ENCODE data around the gene PCDHGC3.

PCDHGC3 gene

GRCh38 chr5:141485321-141486055, 9.7 kb downstream of the PCDHGC3 start:
- H3K4me1 ChIP-seq (ENCODE audit: control insufficient read depth, insufficient read depth, low read length), result peaks cover 43% of the 10 kb centered on the region
- peaks cover 43% of the 10 kb centered on the region for H3K27me3 ChIP-seq (ENCODE audit: control insufficient read depth, insufficient read depth, low read length)
- no peaks in the 10 kb centered on the region; the same call in 1 of the 2 replicates for H3K36me3 ChIP-seq (ENCODE audit: control insufficient read depth, insufficient read depth, low read length)
- H3K9me3 ChIP-seq (ENCODE audit: control insufficient read depth, insufficient read depth, low read depth, low read length), result no peaks in the 10 kb centered on the region
- peak overlapping the region; percentile 74 for H3K4me3 ChIP-seq (ENCODE audit: low read depth, low read length)
- no peak overlapping the region for H3K27ac ChIP-seq (ENCODE audit: low read depth, low read length)
- H3K9ac ChIP-seq (ENCODE audit: low read length), result peak overlapping the region; percentile 32

- Histone ChIP-seq H3K4me1 (ENCODE audit: control insufficient read depth, insufficient read depth, low read length) (peaks cover 46% of the 10 kb centered on the region), H3K36me3 (ENCODE audit: control insufficient read depth, insufficient read depth, low read length) (no peaks in the 10 kb centered on the region; the same call in 1 of the 2 replicates), H3K27me3 (ENCODE audit: control insufficient read depth, insufficient read depth, low read length) (peaks cover 49% of the 10 kb centered on the region), H3K9me3 (ENCODE audit: control insufficient read depth, insufficient read depth, low read depth, low read length) (no peaks in the 10 kb centered on the region), H3K9ac (ENCODE audit: low read length) (no peak overlapping the region), H3K4me3 (ENCODE audit: low read depth, low read length) (peak overlapping the region; percentile 74; the same call in 1 of the 2 replicates), H3K27ac (ENCODE audit: low read depth, low read length) (no peak overlapping the region)
Measured at GRCh38 chr5:141486091-141486490, 10.3 kb downstream of the PCDHGC3 start.

- H3K9ac ChIP-seq (ENCODE audit: low read length), result no peak overlapping the region
- no peaks in the 10 kb centered on the region for H3K9me3 ChIP-seq (ENCODE audit: control insufficient read depth, insufficient read depth, low read depth, low read length)
- no peaks in the 10 kb centered on the region; the same call in 1 of the 2 replicates for H3K36me3 ChIP-seq (ENCODE audit: control insufficient read depth, insufficient read depth, low read length)
- H3K4me3 ChIP-seq (ENCODE audit: low read depth, low read length), result no peak overlapping the region
- peaks cover 59% of the 10 kb centered on the region for H3K27me3 ChIP-seq (ENCODE audit: control insufficient read depth, insufficient read depth, low read length)
- H3K27ac ChIP-seq (ENCODE audit: low read depth, low read length), result no peak overlapping the region
- H3K4me1 ChIP-seq (ENCODE audit: control insufficient read depth, insufficient read depth, low read length), result peaks cover 49% of the 10 kb centered on the region
Measured at GRCh38 chr5:141487131-141487530, 11.4 kb downstream of the PCDHGC3 start.

GRCh38 chr5:141488591-141489561, 13.1 kb downstream of the PCDHGC3 start, which contains the start of gene PCDHGC5:
Gene PCDHGC5, plus strand, starts transcription at chr5:141489081. Its CDS starts 160 bp downstream, at chr5:141489241.
- H3K9ac ChIP-seq (ENCODE audit: low read length), result no peak within 1 kb of the TSS

GRCh38 chr5:141489841-141490240, 14.1 kb downstream of the PCDHGC3 start:
- no peak overlapping the region for H3K9ac ChIP-seq (ENCODE audit: low read length)
- H3K27ac ChIP-seq (ENCODE audit: low read depth, low read length), result no peak overlapping the region
- H3K4me3 ChIP-seq (ENCODE audit: low read depth, low read length), result no peak overlapping the region
- peaks cover 54% of the 10 kb centered on the region for H3K4me1 ChIP-seq (ENCODE audit: control insufficient read depth, insufficient read depth, low read length)
- no peaks in the 10 kb centered on the region for H3K9me3 ChIP-seq (ENCODE audit: control insufficient read depth, insufficient read depth, low read depth, low read length)
- H3K27me3 ChIP-seq (ENCODE audit: control insufficient read depth, insufficient read depth, low read length), result peaks cover 84% of the 10 kb centered on the region
- no peaks in the 10 kb centered on the region; the same call in 1 of the 2 replicates for H3K36me3 ChIP-seq (ENCODE audit: control insufficient read depth, insufficient read depth, low read length)

More at GRCh38 chr5:141488591-141489561, 13.1 kb downstream of the PCDHGC3 start, which contains the start of gene PCDHGC5:
- Histone ChIP-seq H3K4me3 (ENCODE audit: low read depth, low read length) (no peak within 1 kb of the TSS; the same call in 1 of the 2 replicates), H3K36me3 (ENCODE audit: control insufficient read depth, insufficient read depth, low read length) (no peaks in the 10 kb centered on the region; the same call in 1 of the 2 replicates), H3K9me3 (ENCODE audit: control insufficient read depth, insufficient read depth, low read depth, low read length) (no peaks in the 10 kb centered on the region), H3K4me1 (ENCODE audit: control insufficient read depth, insufficient read depth, low read length) (peaks cover 50% of the 10 kb centered on the region), H3K27me3 (ENCODE audit: control insufficient read depth, insufficient read depth, low read length) (peaks cover 77% of the 10 kb centered on the region), H3K27ac (ENCODE audit: low read depth, low read length) (no peak within 1 kb of the TSS)

GRCh38 chr5:141490271-141490670, 14.5 kb downstream of the PCDHGC3 start:
- no peak overlapping the region for H3K27ac ChIP-seq (ENCODE audit: low read depth, low read length)
- no peak overlapping the region for H3K9ac ChIP-seq (ENCODE audit: low read length)
- no peak overlapping the region for H3K4me3 ChIP-seq (ENCODE audit: low read depth, low read length)
- no peaks in the 10 kb centered on the region for H3K9me3 ChIP-seq (ENCODE audit: control insufficient read depth, insufficient read depth, low read depth, low read length)
- peaks cover 80% of the 10 kb centered on the region for H3K27me3 ChIP-seq (ENCODE audit: control insufficient read depth, insufficient read depth, low read length)
- no peaks in the 10 kb centered on the region; the same call in 1 of the 2 replicates for H3K36me3 ChIP-seq (ENCODE audit: control insufficient read depth, insufficient read depth, low read length)
- H3K4me1 ChIP-seq (ENCODE audit: control insufficient read depth, insufficient read depth, low read length), result peaks cover 56% of the 10 kb centered on the region

- Histone ChIP-seq H3K27me3 (ENCODE audit: control insufficient read depth, insufficient read depth, low read length) (peaks cover 75% of the 10 kb centered on the region), H3K36me3 (ENCODE audit: control insufficient read depth, insufficient read depth, low read length) (no peaks in the 10 kb centered on the region; the same call in 1 of the 2 replicates), H3K4me1 (ENCODE audit: control insufficient read depth, insufficient read depth, low read length) (peaks cover 56% of the 10 kb centered on the region), H3K27ac (ENCODE audit: low read depth, low read length) (no peak overlapping the region), H3K9me3 (ENCODE audit: control insufficient read depth, insufficient read depth, low read depth, low read length) (no peaks in the 10 kb centered on the region), H3K9ac (ENCODE audit: low read length) (no peak overlapping the region), H3K4me3 (ENCODE audit: low read depth, low read length) (0 out of 2 replicates have a peak overlapping the region, but pooled peaks have one; percentile 61)
Measured at GRCh38 chr5:141490771-141491170, 15.0 kb downstream of the PCDHGC3 start.

DNA sequence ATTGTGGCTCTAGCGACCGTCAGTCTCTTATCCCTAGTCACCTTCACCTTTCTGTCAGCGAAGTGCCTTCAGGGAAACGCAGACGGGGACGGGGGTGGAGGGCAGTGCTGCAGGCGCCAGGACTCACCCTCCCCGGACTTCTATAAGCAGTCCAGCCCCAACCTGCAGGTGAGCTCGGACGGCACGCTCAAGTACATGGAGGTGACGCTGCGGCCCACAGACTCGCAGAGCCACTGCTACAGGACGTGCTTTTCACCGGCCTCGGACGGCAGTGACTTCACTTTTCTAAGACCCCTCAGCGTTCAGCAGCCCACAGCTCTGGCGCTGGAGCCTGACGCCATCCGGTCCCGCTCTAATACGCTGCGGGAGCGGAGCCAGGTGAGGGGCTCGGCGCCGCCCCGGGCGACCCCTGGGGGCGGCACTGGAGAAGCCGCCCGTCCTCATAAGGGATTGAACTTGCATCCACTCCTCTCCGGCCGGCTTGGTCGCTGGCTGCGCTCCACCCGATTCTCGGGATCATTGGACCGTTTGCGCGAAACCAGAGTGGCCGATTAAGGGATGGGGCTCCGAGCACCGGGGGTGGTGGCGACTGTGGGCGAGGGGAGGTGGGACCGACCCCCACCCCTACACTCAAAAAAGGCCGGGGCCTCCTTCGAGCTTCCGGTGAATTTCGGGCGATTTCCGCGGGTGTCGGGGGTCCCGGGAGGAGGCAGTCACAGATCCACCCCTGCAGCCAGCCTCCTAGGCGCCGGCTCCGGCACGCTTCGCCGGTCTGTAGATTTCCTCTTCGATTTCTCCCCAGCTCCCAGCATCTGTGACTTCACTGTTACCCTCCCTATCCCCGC, 15.8 kb downstream of the PCDHGC3 start:
- Histone ChIP-seq H3K27ac (ENCODE audit: low read depth, low read length) (no peak overlapping the region), H3K9me3 (ENCODE audit: control insufficient read depth, insufficient read depth, low read depth, low read length) (no peaks in the 10 kb centered on the region), H3K27me3 (ENCODE audit: control insufficient read depth, insufficient read depth, low read length) (peaks cover 68% of the 10 kb centered on the region), H3K4me3 (ENCODE audit: low read depth, low read length) (peak overlapping the region; percentile 61), H3K36me3 (ENCODE audit: control insufficient read depth, insufficient read depth, low read length) (no peaks in the 10 kb centered on the region; the same call in 1 of the 2 replicates), H3K4me1 (ENCODE audit: control insufficient read depth, insufficient read depth, low read length) (peaks cover 58% of the 10 kb centered on the region), H3K9ac (ENCODE audit: low read length) (no peak overlapping the region)

GRCh38 chr5:141492168-141492885, 16.6 kb downstream of the PCDHGC3 start:
- Histone ChIP-seq H3K9me3 (ENCODE audit: control insufficient read depth, insufficient read depth, low read depth, low read length) (no peaks in the 10 kb centered on the region), H3K4me3 (ENCODE audit: low read depth, low read length) (peak overlapping the region; percentile 61), H3K9ac (ENCODE audit: low read length) (peak overlapping the region; percentile 20), H3K36me3 (ENCODE audit: control insufficient read depth, insufficient read depth, low read length) (no peaks in the 10 kb centered on the region; the same call in 1 of the 2 replicates), H3K27ac (ENCODE audit: low read depth, low read length) (no peak overlapping the region), H3K4me1 (ENCODE audit: control insufficient read depth, insufficient read depth, low read length) (peaks cover 58% of the 10 kb centered on the region), H3K27me3 (ENCODE audit: control insufficient read depth, insufficient read depth, low read length) (peaks cover 60% of the 10 kb centered on the region)
